Natural killer cell (primary cell): ENCODE data around the gene COL5A1. TPM values are rescaled to one million over a fixed set of nuclear protein-coding genes. Genes with fewer than 3 reads are reported as not detected.

Experiments
- ATAC-seq, 3 donors: fragments of 150-1000 bp in 2 of 3; fragments of 200-7000 bp in 1 of 3; cut with Tn5 transposase; 1 replicate in 1 of 3; 2 replicates in 2 of 3; pipeline ENCODE4 v1.10.0; 2021; ENCODE audit warnings: mild to moderate bottlenecking in 2 of 3, moderate library complexity in 2 of 3
- DNase-seq, 2 donors: peaks; one replicate each; pipeline versions ENCODE4 v3.0.0 to v3.0.0-alpha.2; 2013 to 2021; ENCODE audit warnings: mixed read lengths in 1 of 2
- H3K27ac ChIP-seq: one replicate; pipeline ENCODE4 v1.5.1; 2013; ENCODE audit warnings: mild to moderate bottlenecking, low read length
- H3K27me3 ChIP-seq: one replicate; pipeline ENCODE4 v1.6.1; 2013; ENCODE audit warnings: low read length; ENCODE audit not compliant: control insufficient read depth, insufficient read depth
- H3K36me3 ChIP-seq: one replicate; pipeline ENCODE4 v1.6.1; 2013; ENCODE audit warnings: low read length; ENCODE audit not compliant: control insufficient read depth, insufficient read depth
- H3K4me1 ChIP-seq: one replicate; pipeline ENCODE4 v1.6.1; 2013; ENCODE audit warnings: low read length; ENCODE audit not compliant: control insufficient read depth, insufficient read depth
- H3K4me3 ChIP-seq: one replicate; pipeline ENCODE4 v1.5.1; 2013; ENCODE audit warnings: low read length
- H3K9me3 ChIP-seq: one replicate; pipeline ENCODE4 v1.6.1; 2013; ENCODE audit warnings: low read length; ENCODE audit not compliant: control insufficient read depth, insufficient read depth
- H3K27ac Mint-ChIP-seq, 2 donors: one replicate each; pipeline ENCODE4 v1.8.0; 2022; ENCODE audit warnings: mild to moderate bottlenecking in 2 of 2, mixed read lengths in 2 of 2, moderate library complexity in 1 of 2
- H3K27me3 Mint-ChIP-seq, 2 donors: one replicate each; pipeline ENCODE4 v1.8.0; 2022; ENCODE audit warnings: low read depth in 2 of 2, mixed read lengths in 2 of 2
- H3K36me3 Mint-ChIP-seq: one replicate; pipeline ENCODE4 v1.8.0; 2022; ENCODE audit warnings: mixed read lengths
- H3K4me1 Mint-ChIP-seq, 2 donors: one replicate each; pipeline ENCODE4 v1.8.0; 2022; ENCODE audit warnings: mixed read lengths in 2 of 2
- H3K4me3 Mint-ChIP-seq: one replicate; pipeline ENCODE4 v1.8.0; 2022; ENCODE audit warnings: mild to moderate bottlenecking, moderate library complexity, mixed read lengths
- H3K9me3 Mint-ChIP-seq, 2 donors: one replicate each; pipeline ENCODE4 v1.8.0; 2022; ENCODE audit warnings: mixed read lengths in 2 of 2
- CTCF ChIP-seq: fragments of 200-600 bp; IDR thresholded peaks from one replicate; pipeline ENCODE4 v1.8.0; 2022; ENCODE audit warnings: antibody characterized with exemption
- WGBS: methylation state at CpG from one replicate; pipeline ENCODE4 v1.1.7; 2013; ENCODE audit warnings: missing lambda C conversion rate; ENCODE audit not compliant: insufficient coverage; 5-methylcytosine and 5-hydroxymethylcytosine counted together
- intact Hi-C: fragments of 100-400 bp; cut with micrococcal nuclease; formaldehyde crosslinking; loops from one replicate; pipeline ENCODE4 v1.14.2; 2022
- total RNA-seq, 4 donors: library from RNA; stranded (reverse); fragments of 120-200 nt in 1 of 4; gene quantifications; one replicate each; pipeline versions ENCODE4 v1.2.3 to v1.2.4, GENCODE V29; 2013 to 2022

COL5A1 gene
- total RNA-seq, 3 donors from 2014 or later (not counting 1 experiment from before 2014, with no cell fraction given) = 0.11 to 0.28 (median 0.23) TPM

- Histone ChIP-seq H3K4me1 (no peaks in the 10 kb centered on the region), H3K36me3 (no peaks in the 10 kb centered on the region), H3K27ac (no peak overlapping the region), H3K27me3 (no peaks in the 10 kb centered on the region), H3K9me3 (no peaks in the 10 kb centered on the region), H3K4me3 (no peak overlapping the region)
- no peak for ATAC-seq
- TF ChIP-seq CTCF = no peak
- Mint-ChIP-seq H3K4me3 (no peak overlapping the region), H3K27me3 (peaks cover 8 to 17% of the 10 kb centered on the region in 2 donors), H3K36me3 (no peaks in the 10 kb centered on the region), H3K27ac (no peak overlapping the region), H3K4me1 (no peaks in the 10 kb centered on the region), H3K9me3 (peaks cover 0 to 4% of the 10 kb centered on the region in 2 donors)
- WGBS = 92% methylated on average over 15 of the region's 15 CpGs
- intact Hi-C loops = no loop called here
- no peak for DNase-seq
Measured at GRCh38 chr9:134671341-134672113, 29.9 kb downstream of the COL5A1 start.

- TF ChIP-seq CTCF = no peak
- WGBS = 93% methylated on average over 5 of the region's 5 CpGs
- Histone ChIP-seq H3K36me3 (no peaks in the 10 kb centered on the region), H3K27ac (no peak overlapping the region), H3K9me3 (no peaks in the 10 kb centered on the region), H3K4me3 (no peak overlapping the region), H3K4me1 (no peaks in the 10 kb centered on the region), H3K27me3 (no peaks in the 10 kb centered on the region)
- Mint-ChIP-seq H3K4me1 (no peaks in the 10 kb centered on the region), H3K9me3 (no peaks in the 10 kb centered on the region), H3K27ac (no peak overlapping the region), H3K36me3 (no peaks in the 10 kb centered on the region), H3K27me3 (peaks cover 6 to 17% of the 10 kb centered on the region in 2 donors), H3K4me3 (no peak overlapping the region)
- DNase-seq (no peak), ATAC-seq (no peak)
- intact Hi-C loops = no loop called here
Measured at GRCh38 chr9:134676361-134676760, 34.8 kb downstream of the COL5A1 start.

GRCh38 chr9:134676886-134677285, 35.3 kb downstream of the COL5A1 start:
- WGBS = 94% methylated on average over 6 of the region's 6 CpGs
- H3K27me3 Mint-ChIP-seq = peaks cover 6 to 17% of the 10 kb centered on the region in 2 donors
- H3K4me3 Mint-ChIP-seq = no peak overlapping the region
- no peaks in the 10 kb centered on the region for H3K36me3 ChIP-seq
- H3K36me3 Mint-ChIP-seq = no peaks in the 10 kb centered on the region
- no peaks in the 10 kb centered on the region for H3K9me3 ChIP-seq
- no peaks in the 10 kb centered on the region for H3K27me3 ChIP-seq
- TF ChIP-seq CTCF = no peak
- H3K4me1 Mint-ChIP-seq = no peaks in the 10 kb centered on the region
- DNase-seq = no peak
- H3K27ac ChIP-seq = no peak overlapping the region
- intact Hi-C loops = no loop called here
- no peak for ATAC-seq
- H3K4me1 ChIP-seq = no peaks in the 10 kb centered on the region
- no peaks in the 10 kb centered on the region for H3K9me3 Mint-ChIP-seq
- no peak overlapping the region for H3K4me3 ChIP-seq
- no peak overlapping the region for H3K27ac Mint-ChIP-seq

- Histone ChIP-seq H3K27ac (no peak overlapping the region), H3K36me3 (no peaks in the 10 kb centered on the region), H3K4me1 (no peaks in the 10 kb centered on the region), H3K4me3 (no peak overlapping the region), H3K27me3 (no peaks in the 10 kb centered on the region), H3K9me3 (no peaks in the 10 kb centered on the region)
- no peaks in the 10 kb centered on the region for H3K4me1 Mint-ChIP-seq
- DNase-seq (no peak), ATAC-seq (no peak)
- 92% methylated on average over 11 of the region's 11 CpGs for WGBS
- no peak overlapping the region for H3K27ac Mint-ChIP-seq
- no peak for TF ChIP-seq CTCF
- peaks cover 6 to 17% of the 10 kb centered on the region in 2 donors for H3K27me3 Mint-ChIP-seq
- intact Hi-C loops = no loop called here
- H3K36me3 Mint-ChIP-seq = no peaks in the 10 kb centered on the region
- no peaks in the 10 kb centered on the region for H3K9me3 Mint-ChIP-seq
- H3K4me3 Mint-ChIP-seq = no peak overlapping the region
Measured at GRCh38 chr9:134677743-134678142, 36.1 kb downstream of the COL5A1 start.
